Ishikawa (cell line): ENCODE results near the gene SPECC1.

Source experiments
- CEBPB ChIP-seq: IDR thresholded peaks from 2 replicates; pipeline ENCODE4 v1.6.1; 2012
- CREB1 ChIP-seq: IDR thresholded peaks from 2 replicates; pipeline ENCODE4 v1.6.1; 2012; ENCODE audit warnings: low read depth
- EGR1 ChIP-seq: IDR thresholded peaks from 2 replicates; pipeline ENCODE4 v1.6.1; 2012
- EP300 ChIP-seq: IDR thresholded peaks from 2 replicates; pipeline ENCODE4 v1.6.1; 2012; ENCODE audit warnings: borderline replicate concordance
- FOXM1 ChIP-seq: IDR thresholded peaks from 2 replicates; pipeline ENCODE4 v1.6.1; 2012; ENCODE audit warnings: low read depth, borderline replicate concordance
- MAX ChIP-seq: IDR thresholded peaks from 2 replicates; pipeline ENCODE4 v1.6.1; 2012
- NFIC ChIP-seq: IDR thresholded peaks from 2 replicates; pipeline ENCODE4 v1.6.1; 2012
- RAD21 ChIP-seq: IDR thresholded peaks from 2 replicates; pipeline ENCODE4 v1.6.1; 2012; ENCODE audit warnings: low read depth
- REST ChIP-seq: IDR thresholded peaks from 2 replicates; pipeline ENCODE4 v1.6.1; 2012; ENCODE audit warnings: low read depth, mild to moderate bottlenecking
- TAF1 ChIP-seq: IDR thresholded peaks from 2 replicates; pipeline ENCODE4 v1.6.1; 2012; ENCODE audit warnings: low read depth, mild to moderate bottlenecking
- TCF12 ChIP-seq: IDR thresholded peaks from 2 replicates; pipeline ENCODE4 v1.6.1; 2012; ENCODE audit warnings: low read depth
- TEAD4 ChIP-seq: IDR thresholded peaks from 2 replicates; pipeline ENCODE4 v1.6.1; 2012
- USF1 ChIP-seq: IDR thresholded peaks from 2 replicates; pipeline ENCODE4 v1.6.1; 2012
- YY1 ChIP-seq: IDR thresholded peaks from 2 replicates; pipeline ENCODE4 v1.6.1; 2012; ENCODE audit warnings: low read depth
- ZBTB7A ChIP-seq: IDR thresholded peaks from 2 replicates; pipeline ENCODE4 v1.6.1; 2012; ENCODE audit warnings: low read depth

SPECC1 gene

GRCh38 chr17:19987897-19988296, 21.3 kb upstream of the SPECC1 start:
- TF ChIP-seq RAD21: no peak
- no peak for TF ChIP-seq TCF12
- TF ChIP-seq REST: no peak

GRCh38 chr17:19991252-19991885, 17.8 kb upstream of the SPECC1 start:
- TF ChIP-seq CEBPB (no peak), TAF1 (no peak), ZBTB7A (no peak), TEAD4 (no peak), EP300 (no peak), USF1 (no peak), TCF12 (no peak), REST (no peak), CREB1 (no peak), EGR1 (no peak), RAD21 (no peak), YY1 (no peak), NFIC (no peak), FOXM1 (no peak), MAX (no peak)

- peak; percentile 65 for TF ChIP-seq CEBPB
- TF ChIP-seq ZBTB7A: no peak
- no peak for TF ChIP-seq MAX
- no peak for TF ChIP-seq CREB1
- TF ChIP-seq TAF1: no peak
- TF ChIP-seq YY1: no peak
- peak; percentile 89 for TF ChIP-seq RAD21
- no peak for TF ChIP-seq EP300
- no peak for TF ChIP-seq NFIC
- TF ChIP-seq TEAD4: peak; percentile 68
- TF ChIP-seq TCF12: peak; percentile 41; the same call in 1 of the 2 replicates
- no peak for TF ChIP-seq USF1
- no peak for TF ChIP-seq EGR1
- TF ChIP-seq FOXM1: no peak
Observed at GRCh38 chr17:19992803-19993713, 16.1 kb upstream of the SPECC1 start.

GRCh38 chr17:19996086-19996485, 13.1 kb upstream of the SPECC1 start:
- TF ChIP-seq MAX (no peak), FOXM1 (no peak), TEAD4 (no peak), EP300 (no peak), YY1 (no peak), EGR1 (no peak), REST (no peak), ZBTB7A (no peak), TAF1 (no peak), RAD21 (no peak), TCF12 (no peak), USF1 (no peak), CREB1 (no peak), NFIC (no peak), CEBPB (no peak)
